RWPE1 (cell line): ENCODE results near the gene BICRAL.
"Not testable (repeated sequence)": the region's sequence is repeated elsewhere in the genome, so short reads cannot be mapped to it uniquely, and the experiment has no call there.

Experiments used
- CTCF ChIA-PET: fragments of 350-600 bp; sonication (Branson Sonifier 250); formaldehyde crosslinking; extraction: SDS; loops from one replicate; lab custom pipeline; 2021; lab: Yijun Ruan, JAX
- POLR2A ChIA-PET: fragments of 400-600 bp; formaldehyde crosslinking; extraction: SDS; loops from one replicate; lab custom pipeline; 2020; ENCODE audit warnings: antibody characterized with exemption; ENCODE audit not compliant: low non-redundant PET; lab: Yijun Ruan, JAX
- DNase-seq: peaks from one replicate; pipeline ENCODE4 v3.0.0; 2012; ENCODE audit warnings: low spot score
- H3K27ac ChIP-seq: fragments of 450-650 bp; 2 replicates; pipeline ENCODE4 v1.5.1; 2017
- CTCF ChIP-seq: fragments of 450-650 bp; conservative IDR thresholded peaks from 2 replicates; pipeline ENCODE4 v1.5.1; 2017; ENCODE audit warnings: low read depth, mild to moderate bottlenecking

The BICRAL gene

GRCh38 chr6:42889815-42890214 lies 108.0 kb downstream of the BICRAL start:
- ChIA-PET CTCF (no interaction called here), POLR2A (no interaction called here)
- TF ChIP-seq CTCF, result no peak
- peak overlapping the region; percentile 100 for H3K27ac ChIP-seq
- DNase-seq, result no peak

GRCh38 chr6:42890311-42891198 lies 108.7 kb downstream of the BICRAL start:
- ChIA-PET POLR2A (interaction anchor here (1.2 kb wide), 1 partner anchor 11 kb away, joined by 6 read pairs; the partner anchor contains the start of gene RPL7L1), CTCF (interaction anchor here (0.6 kb wide), 1 partner anchor 39 kb away, joined by 3 read pairs; the partner anchor contains the start of gene CNPY3)
- no peak for TF ChIP-seq CTCF
- peak overlapping the region; percentile 100 for H3K27ac ChIP-seq
- peak; percentile 96 for DNase-seq

GRCh38 chr6:42891199-42891722 lies 109.4 kb downstream of the BICRAL start:
- CTCF ChIA-PET, result interaction anchor here (0.6 kb wide), 1 partner anchor 38 kb away, joined by 3 read pairs; the partner anchor contains the start of gene CNPY3
- no peak for TF ChIP-seq CTCF
- H3K27ac ChIP-seq, result peak overlapping the region; percentile 100
- DNase-seq, result no peak
- POLR2A ChIA-PET, result interaction anchor here (1.2 kb wide), 1 partner anchor 12 kb away, joined by 6 read pairs; the partner anchor contains the start of gene RPL7L1

GRCh38 chr6:42894041-42894828 lies 112.4 kb downstream of the BICRAL start:
- CTCF ChIA-PET, result interaction anchor here (0.7 kb wide), 1 partner anchor 152 kb away, joined by 5 read pairs; no protein-coding TSS in a partner anchor
- POLR2A ChIA-PET, H3K27ac ChIP-seq, DNase-seq: not testable (repeated sequence)

- DNase-seq, result no peak
- ChIA-PET POLR2A (no interaction called here), CTCF (interaction anchor here (0.5 kb wide), 1 partner anchor 216 kb away, joined by 3 read pairs; no protein-coding TSS in a partner anchor)
- no peak for TF ChIP-seq CTCF
- H3K27ac ChIP-seq, result no peak overlapping the region
Measured at GRCh38 chr6:42896178-42896719, 114.4 kb downstream of the BICRAL start.

GRCh38 chr6:42898891-42899361 lies 117.1 kb downstream of the BICRAL start:
- CTCF ChIA-PET, result interaction anchor here (0.6 to 0.7 kb wide), 2 partner anchors 15 to 512 kb away, joined by 3 read pairs; no protein-coding TSS in a partner anchor
- POLR2A ChIA-PET, result no interaction called here
- H3K27ac ChIP-seq, result no peak overlapping the region
- peak; percentile 39 for DNase-seq
- TF ChIP-seq CTCF, result peak; percentile 78
